Fibroblast of skin of left biceps (primary cell): ENCODE data around the gene SLC23A1.

Experiments used
- DNase-seq, 2 experiments: peaks; one replicate each; pipeline ENCODE4 v3.0.0-alpha.2; 2013; ENCODE audit warnings: low read depth in 2 of 2

Gene SLC23A1

GRCh38 chr5:139407517-139407916 lies 24.4 kb upstream of the SLC23A1 start:
- no peak for DNase-seq

- no peak for DNase-seq
Measured at GRCh38 chr5:139406963-139407362, 23.9 kb upstream of the SLC23A1 start.

- no peak for DNase-seq
Measured at GRCh38 chr5:139404484-139404840, 21.4 kb upstream of the SLC23A1 start.

- peak; percentile 95 for DNase-seq
Measured at GRCh38 chr5:139403787-139404483, 20.8 kb upstream of the SLC23A1 start, which contains the start of gene SPATA24. SPATA24 (minus strand) TSS chr5:139404089; CDS start chr5:139404060, 29 bp downstream.

GRCh38 chr5:139403418-139403786 lies 20.3 kb upstream of the SLC23A1 start:
- no peak for DNase-seq

- DNase-seq = no peak
Measured at GRCh38 chr5:139402561-139403158, 19.6 kb upstream of the SLC23A1 start.

- DNase-seq = no peak
Measured at GRCh38 chr5:139401546-139401945, 18.4 kb upstream of the SLC23A1 start.

GRCh38 chr5:139399501-139400121 lies 16.5 kb upstream of the SLC23A1 start:
- DNase-seq = no peak

GRCh38 chr5:139397921-139398320 lies 14.8 kb upstream of the SLC23A1 start:
- DNase-seq = no peak

- DNase-seq = no peak
Measured at GRCh38 chr5:139396691-139397090, 13.6 kb upstream of the SLC23A1 start.

- DNase-seq = no peak
Measured at GRCh38 chr5:139395844-139396640, 12.9 kb upstream of the SLC23A1 start.

GRCh38 chr5:139394654-139395566 lies 11.8 kb upstream of the SLC23A1 start, which contains the start of gene PROB1:
PROB1 (minus strand) TSS chr5:139395104; CDS start chr5:139395081, 23 bp downstream.
- DNase-seq = no peak

GRCh38 chr5:139394123-139394653 lies 11.1 kb upstream of the SLC23A1 start:
- no peak for DNase-seq

GRCh38 chr5:139393497-139394122 lies 10.5 kb upstream of the SLC23A1 start:
- DNase-seq = no peak

GRCh38 chr5:139392678-139393496 lies 9.8 kb upstream of the SLC23A1 start:
- no peak for DNase-seq

GRCh38 chr5:139392324-139392677 lies 9.2 kb upstream of the SLC23A1 start:
- DNase-seq = no peak

GRCh38 chr5:139391570-139392323 lies 8.7 kb upstream of the SLC23A1 start:
- no peak for DNase-seq

- DNase-seq = no peak
Measured at GRCh38 chr5:139390639-139391569, 7.8 kb upstream of the SLC23A1 start.
